ENCODE data around the gene NSL1.

The NSL1 gene

GRCh38 chr1:212686591-212686990 is 105.0 kb downstream of the NSL1 start:
- TF ChIP-seq CTCF (IDR thresholded peaks at IDR 0.05; ENCODE audit: extremely low read depth, missing control alignments) = no peak
- DNase-seq (ENCODE audit: low spot score) = no peak

DNA sequence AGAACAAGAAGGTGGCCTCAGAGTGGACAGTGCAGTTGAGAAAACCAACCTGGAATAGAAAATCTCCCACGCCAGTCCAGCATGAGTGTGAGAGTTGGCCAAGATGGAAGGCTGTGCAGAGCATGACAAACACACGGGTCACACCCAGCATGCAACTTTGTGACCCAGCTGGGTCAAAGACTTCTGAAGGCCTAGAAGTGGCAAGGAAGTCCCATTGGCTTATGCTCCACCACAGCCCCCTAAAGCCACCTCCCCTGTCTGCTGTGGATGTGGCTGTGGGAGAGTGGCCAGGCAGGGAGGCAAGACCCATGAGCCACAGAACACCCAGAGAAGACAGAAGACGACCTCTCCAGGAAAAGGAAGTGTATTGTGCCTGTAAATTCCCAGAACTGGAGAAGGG is 105.5 kb downstream of the NSL1 start:
- no peak for DNase-seq (ENCODE audit: low spot score)
- no peak for TF ChIP-seq CTCF (IDR thresholded peaks at IDR 0.05; ENCODE audit: extremely low read depth, missing control alignments)

- no peak for TF ChIP-seq CTCF (IDR thresholded peaks at IDR 0.05; ENCODE audit: extremely low read depth, missing control alignments)
- DNase-seq (ENCODE audit: low spot score) = no peak
These were observed 106.1 kb downstream of the NSL1 start for GRCh38 chr1:212685429-212685828.

- TF ChIP-seq CTCF (IDR thresholded peaks at IDR 0.05; ENCODE audit: extremely low read depth, missing control alignments) = no peak
- no peak for DNase-seq (ENCODE audit: low spot score)
These were observed 107.0 kb downstream of the NSL1 start for GRCh38 chr1:212684521-212685090.

- no peak for TF ChIP-seq CTCF (IDR thresholded peaks at IDR 0.05; ENCODE audit: extremely low read depth, missing control alignments)
- no peak for DNase-seq (ENCODE audit: low spot score)
These were observed 107.5 kb downstream of the NSL1 start for GRCh38 chr1:212684076-212684475.

GRCh38 chr1:212683357-212683722 is 108.2 kb downstream of the NSL1 start:
- no peak for TF ChIP-seq CTCF (IDR thresholded peaks at IDR 0.05; ENCODE audit: extremely low read depth, missing control alignments)
- peak; percentile 81 for DNase-seq (ENCODE audit: low spot score)

DNA sequence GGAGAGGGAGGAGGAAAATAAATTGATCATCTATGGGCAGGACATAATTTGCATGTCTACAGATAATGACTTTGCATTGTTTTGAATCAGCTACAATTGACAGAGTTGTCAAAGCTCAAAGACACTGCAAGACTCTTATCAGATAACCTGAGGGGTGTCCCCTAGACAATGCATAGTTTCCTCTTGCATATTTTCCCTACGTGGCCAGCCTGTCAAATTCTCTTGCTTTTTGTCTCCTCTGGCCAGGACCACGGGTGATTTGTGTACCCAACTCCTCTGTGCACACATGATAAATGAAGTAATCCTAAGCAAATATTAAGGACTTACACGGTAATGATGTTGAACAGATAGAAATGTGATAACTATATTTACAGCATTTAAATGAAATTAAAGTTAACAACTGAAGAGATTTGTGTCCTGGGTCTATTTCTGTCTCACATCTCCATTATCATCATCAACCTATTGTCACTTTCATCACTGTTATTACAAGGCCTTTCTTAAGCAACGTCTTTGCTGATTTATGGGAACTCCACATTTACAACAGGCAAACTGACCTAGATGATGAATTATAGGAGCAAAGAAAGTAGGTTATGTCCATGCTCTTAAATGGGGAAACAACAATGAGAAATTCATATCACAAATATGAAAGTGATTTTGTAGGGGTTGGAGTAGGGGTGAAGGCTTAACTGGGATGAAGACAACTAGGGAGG is 110.7 kb downstream of the NSL1 start:
- no peak for DNase-seq (ENCODE audit: low spot score)
- TF ChIP-seq CTCF (IDR thresholded peaks at IDR 0.05; ENCODE audit: extremely low read depth, missing control alignments) = no peak

Measured in GM20000 (cell line).